Epithelial cell of esophagus (primary cell): ENCODE data around the gene ERAS.

Experiments used
- DNase-seq: peaks from one replicate; pipeline ENCODE4 v3.0.0; 2010; ENCODE audit warnings: low read depth
- H3K4me3 ChIP-seq: 2 replicates; pipeline ENCODE4 v1.5.1; 2011; ENCODE audit warnings: mild to moderate bottlenecking, low read length, control low read depth
- TF ChIP-seq, protein P1 (sequence below): IDR thresholded peaks from 2 replicates; pipeline ENCODE4 v1.5.1; 2011; ENCODE audit warnings: low read depth, mild to moderate bottlenecking, low read length, control low read depth, inconsistent platforms; ENCODE audit not compliant: insufficient read depth; ENCODE audit errors: missing control alignments

ERAS gene

DNA sequence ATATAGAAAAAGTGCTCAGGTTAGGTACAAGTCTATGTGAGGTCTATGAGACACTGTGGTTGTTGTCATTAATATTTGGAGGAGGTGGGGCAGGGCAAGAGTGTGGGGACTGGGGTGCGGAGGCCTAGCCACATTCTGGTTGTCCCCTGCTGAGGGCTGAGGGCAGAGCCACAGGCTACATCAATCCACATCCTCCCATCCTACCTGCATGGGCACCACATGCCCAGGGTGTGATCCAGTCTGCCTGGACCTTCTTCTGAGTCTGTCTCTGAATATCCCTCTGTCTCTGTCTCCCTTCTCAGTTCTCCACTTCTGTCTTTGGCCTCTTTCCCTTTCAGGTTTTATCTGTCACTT is 41.1 kb upstream of the ERAS start:
- DNase-seq, result no peak
- TF ChIP-seq, protein P1, sequence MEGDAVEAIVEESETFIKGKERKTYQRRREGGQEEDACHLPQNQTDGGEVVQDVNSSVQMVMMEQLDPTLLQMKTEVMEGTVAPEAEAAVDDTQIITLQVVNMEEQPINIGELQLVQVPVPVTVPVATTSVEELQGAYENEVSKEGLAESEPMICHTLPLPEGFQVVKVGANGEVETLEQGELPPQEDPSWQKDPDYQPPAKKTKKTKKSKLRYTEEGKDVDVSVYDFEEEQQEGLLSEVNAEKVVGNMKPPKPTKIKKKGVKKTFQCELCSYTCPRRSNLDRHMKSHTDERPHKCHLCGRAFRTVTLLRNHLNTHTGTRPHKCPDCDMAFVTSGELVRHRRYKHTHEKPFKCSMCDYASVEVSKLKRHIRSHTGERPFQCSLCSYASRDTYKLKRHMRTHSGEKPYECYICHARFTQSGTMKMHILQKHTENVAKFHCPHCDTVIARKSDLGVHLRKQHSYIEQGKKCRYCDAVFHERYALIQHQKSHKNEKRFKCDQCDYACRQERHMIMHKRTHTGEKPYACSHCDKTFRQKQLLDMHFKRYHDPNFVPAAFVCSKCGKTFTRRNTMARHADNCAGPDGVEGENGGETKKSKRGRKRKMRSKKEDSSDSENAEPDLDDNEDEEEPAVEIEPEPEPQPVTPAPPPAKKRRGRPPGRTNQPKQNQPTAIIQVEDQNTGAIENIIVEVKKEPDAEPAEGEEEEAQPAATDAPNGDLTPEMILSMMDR, result no peak
- no peak overlapping the region for H3K4me3 ChIP-seq

DNA sequence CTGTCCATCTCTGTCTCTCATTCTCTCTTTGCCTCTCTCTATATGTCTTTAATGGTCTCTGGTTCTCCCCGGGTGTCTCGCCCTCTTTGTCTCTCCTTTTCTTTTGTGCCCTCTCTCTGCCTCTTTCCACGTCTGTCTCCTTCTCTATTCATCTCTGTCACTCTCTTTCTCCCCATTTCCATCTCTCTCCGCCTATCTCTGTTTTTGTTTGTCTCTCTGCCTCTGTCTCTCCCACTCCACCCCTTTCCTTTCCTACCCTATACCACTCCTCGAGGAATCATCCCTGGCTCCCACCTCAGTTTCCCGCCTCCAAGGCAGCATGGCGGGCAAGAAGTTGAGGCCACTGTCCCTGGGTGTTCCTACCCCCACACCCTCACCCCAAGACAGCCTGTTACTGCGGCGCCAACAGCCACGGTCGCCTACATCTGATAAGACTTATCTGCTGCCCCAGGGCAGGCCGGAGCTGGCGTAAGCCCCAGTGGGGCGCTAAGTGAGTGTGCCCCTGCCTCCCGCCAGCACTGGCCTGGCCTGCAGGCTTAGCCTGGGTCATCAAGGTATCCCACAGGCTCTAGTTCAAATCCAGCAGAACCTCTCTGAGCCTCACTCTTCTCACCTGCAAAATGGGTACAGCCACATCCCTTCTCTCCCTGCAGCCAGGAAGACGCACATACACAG is 40.6 kb upstream of the ERAS start:
- DNase-seq, result no peak
- H3K4me3 ChIP-seq, result no peak overlapping the region
- TF ChIP-seq, protein P1, result no peak

DNA sequence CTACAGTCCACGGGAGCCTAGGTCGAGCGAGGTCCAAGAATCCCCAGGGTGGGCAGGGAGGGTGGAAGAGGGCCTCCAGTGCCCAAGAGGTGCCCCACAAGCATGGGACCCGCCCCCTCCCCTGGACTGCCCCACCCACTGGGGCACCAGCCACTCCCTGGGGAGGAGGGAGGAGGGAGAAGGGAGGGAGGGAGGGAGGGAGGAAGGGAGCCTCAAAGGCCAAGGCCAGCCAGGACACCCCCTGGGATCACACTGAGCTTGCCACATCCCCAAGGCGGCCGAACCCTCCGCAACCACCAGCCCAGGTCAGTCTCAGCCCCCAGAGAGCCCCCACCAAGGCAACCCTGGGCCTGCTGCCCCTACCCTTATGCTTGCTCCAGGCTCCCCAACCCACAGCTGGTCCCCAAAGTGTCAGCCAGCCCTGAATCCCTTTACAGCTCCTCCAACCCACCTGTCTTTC is 39.9 kb upstream of the ERAS start, which contains the start of gene GATA1:
GATA1 (plus strand) TSS at position 250 of the 460 bp plus-strand sequence. CDS start 4,520 bp downstream, outside the sequence.
- H3K4me3 ChIP-seq, result no peak within 1 kb of the TSS
- TF ChIP-seq, protein P1, result no peak
- no peak for DNase-seq

DNA sequence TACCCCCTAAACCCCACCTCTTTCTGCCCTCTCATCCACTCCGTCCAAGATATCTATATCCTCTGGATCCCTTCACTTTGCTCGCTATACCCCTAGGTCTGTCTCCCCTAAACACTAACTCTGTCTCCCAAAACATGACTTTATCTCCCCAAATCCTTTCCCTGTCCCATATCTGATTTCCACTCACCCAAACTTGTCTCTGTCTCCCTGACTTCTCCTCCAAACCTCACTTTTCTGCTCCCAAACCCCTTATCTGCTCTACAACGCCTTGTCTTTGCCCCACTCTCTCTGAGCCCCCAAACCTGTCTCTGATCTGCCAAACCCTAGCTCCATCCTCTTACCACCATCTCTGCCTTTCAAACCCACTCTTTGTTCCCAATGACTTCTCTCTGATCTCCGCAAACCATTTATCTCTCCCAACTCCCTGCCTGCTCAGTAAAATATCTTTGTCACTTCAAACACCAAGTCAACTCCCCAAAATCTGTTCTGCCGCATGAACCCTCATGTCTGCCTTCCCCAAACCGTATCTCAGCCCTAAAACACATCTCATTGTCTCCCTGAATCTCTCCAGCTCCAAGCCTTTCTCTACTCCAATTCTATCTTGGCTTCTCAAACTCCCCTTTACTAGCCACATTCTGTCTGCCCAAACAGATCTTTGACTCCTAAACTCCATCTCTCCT is 39.3 kb upstream of the ERAS start:
- TF ChIP-seq, protein P1, result no peak
- no peak for DNase-seq
- no peak overlapping the region for H3K4me3 ChIP-seq

DNA sequence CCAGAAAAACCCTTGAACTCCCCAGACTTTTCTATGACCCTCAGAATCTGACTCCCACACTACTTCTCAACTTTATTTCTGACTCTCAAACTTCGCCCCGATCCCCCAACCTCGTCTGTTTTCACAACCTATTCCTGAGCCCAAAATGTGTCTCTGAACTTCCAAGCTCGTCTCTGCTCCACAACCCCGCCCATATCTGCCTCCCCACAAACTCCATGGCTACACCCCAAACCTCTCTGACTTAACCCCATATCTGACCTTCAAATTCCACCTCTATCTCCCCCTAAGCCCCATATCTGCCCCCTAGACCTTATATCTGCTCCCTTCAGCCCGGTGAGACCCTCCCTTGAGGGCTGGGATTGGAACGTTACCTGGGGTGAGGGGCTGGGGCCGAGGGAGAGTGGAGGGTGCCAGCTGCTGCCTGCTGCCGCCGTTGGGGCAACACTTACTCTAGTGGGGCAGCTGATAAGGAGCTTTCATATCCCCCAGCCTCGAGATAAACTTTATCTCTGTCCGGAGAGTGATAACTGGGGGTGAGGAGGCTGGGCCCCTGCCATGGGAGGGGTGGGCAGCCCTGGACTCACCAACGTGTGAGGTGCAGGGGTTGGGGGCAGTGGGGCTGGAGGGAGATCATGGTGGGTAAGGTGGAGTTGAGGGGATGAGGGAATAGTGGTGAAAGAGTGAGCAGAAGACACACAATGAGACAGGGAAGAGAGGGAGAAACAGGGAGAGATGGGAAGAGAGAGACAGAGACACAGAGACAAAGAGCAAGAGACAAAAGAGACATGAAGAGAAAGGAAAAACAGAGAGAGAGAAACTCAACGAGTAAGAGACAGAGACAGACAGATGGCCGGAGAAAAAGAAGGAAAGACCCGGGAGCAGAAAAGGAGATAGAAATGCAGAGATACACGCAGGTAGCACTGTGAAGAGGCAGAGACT is 38.5 kb upstream of the ERAS start:
- no peak overlapping the region for H3K4me3 ChIP-seq
- DNase-seq, result no peak
- TF ChIP-seq, protein P1, result no peak

DNA sequence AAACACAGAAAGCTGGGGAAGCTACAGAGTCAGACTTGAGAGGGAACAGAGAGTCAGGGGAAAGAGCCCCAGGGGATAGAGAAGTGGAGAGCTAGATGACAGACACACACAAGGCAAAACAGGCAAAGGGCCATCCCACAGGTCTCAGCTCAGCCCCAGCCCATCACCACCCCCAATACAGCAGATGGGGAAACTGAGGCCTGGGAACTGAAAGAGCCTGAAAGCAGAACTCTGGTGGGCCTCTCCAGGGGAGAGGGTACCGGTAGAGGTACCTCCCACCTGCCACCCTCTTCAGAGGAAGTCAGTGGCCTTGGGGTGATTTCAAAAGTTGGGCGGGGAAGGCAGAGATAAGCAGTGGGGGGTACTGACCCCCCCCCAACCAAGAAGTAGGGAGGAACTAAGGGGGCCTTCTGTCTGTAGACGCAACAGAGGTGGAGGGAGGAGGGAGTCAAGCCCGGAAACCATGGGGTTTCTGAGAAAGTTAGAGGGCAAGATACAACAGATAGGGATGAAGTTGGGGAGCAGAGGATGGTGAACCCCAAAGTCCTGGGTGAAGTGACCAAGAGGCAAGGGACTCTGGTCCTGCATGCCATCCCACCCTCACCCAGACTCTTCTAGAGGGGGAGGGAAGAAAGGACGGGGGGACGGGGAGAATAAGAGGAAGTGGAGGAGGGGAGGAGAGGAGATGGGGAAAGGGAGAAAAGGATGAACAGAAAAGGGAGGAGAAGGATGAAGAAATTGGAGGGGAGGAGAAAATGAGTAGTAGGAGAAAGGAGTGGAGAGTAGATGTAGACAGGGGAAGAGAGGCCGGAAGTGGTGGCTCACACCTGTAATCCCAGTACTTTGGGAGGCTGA is 36.7 kb upstream of the ERAS start:
- no peak overlapping the region for H3K4me3 ChIP-seq
- TF ChIP-seq, protein P1, result no peak
- DNase-seq, result no peak
